UCSD-AML1 (cell line): ENCODE results near the gene METTL1.

Source experiments
- DNase-seq: peaks from one replicate; lab custom pipeline; 2025; ENCODE audit not compliant: unreplicated experiment; lab: John Stamatoyannopoulos, UW

The METTL1 gene

DNA sequence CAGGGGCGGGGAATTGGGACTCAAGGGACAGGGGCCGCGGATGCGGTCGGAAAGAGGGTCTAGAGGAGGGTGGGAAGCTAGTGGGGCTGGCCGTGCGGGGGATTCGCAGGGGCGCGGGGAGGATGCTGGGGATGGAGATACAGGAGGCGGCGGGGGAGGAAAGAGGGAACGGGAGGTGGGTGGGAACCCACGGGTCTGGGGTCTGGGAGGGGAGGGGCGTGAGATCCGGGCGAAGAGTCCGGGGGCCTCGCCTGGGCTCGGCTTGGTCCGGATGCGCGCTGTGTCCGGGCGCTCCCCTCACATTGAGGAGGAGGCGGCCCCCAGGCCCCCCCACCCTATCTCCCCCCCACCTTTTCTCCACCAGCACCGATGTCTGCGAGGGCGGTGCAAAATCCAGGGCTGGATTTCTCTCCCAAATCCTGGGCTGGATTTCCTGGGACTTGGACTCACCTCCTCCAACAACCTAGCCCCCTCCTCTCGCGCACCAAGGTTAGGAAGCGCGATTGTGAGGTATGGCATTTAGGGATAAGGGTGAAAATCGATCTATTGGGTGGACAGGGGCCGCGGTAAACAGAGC, 33.2 kb downstream of the METTL1 start, which contains the start of gene AGAP2:
Gene AGAP2, minus strand, starts transcription at position 82 of the 577 bp plus-strand sequence. CDS start 496 bp downstream, outside the sequence.
- no peak for DNase-seq

GRCh38 chr12:57737467-57738460, 34.1 kb downstream of the METTL1 start:
- no peak for DNase-seq

DNA sequence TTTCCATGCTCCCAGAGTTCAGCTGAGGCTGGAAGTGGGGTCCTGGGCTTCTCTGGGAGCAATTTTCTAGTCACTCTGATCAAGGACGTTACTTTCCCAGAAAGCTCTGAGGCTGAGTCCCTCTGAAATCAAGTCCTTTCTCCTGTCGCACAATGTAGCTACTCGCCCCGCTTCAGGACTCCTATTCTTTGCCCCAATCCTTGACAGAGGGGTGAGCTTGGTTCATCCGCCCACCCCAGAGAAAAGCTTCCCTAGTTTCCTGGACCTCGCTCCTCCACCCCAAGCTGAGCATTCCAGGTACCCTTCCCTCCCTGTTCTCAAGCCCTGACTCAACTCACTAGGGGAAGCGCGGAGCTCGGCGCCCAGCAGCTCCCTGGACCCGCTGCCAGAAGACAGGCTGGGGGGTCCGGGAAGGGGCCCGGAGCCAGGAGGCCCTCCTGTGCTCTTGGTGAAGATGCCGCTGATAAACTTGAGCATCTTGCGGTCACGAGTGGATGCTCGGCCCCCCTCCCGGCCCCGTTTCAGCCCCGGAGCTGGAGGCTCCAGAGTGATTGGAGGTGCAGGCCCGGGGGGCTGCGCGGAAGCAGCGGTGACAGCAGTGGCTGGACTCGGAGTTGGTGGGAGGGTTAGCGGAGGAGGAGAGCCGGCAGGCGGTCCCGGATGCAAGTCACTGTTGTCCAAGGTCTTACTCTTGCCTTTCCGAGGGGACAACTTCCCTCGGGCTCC, 35.0 kb downstream of the METTL1 start:
- no peak for DNase-seq

DNA sequence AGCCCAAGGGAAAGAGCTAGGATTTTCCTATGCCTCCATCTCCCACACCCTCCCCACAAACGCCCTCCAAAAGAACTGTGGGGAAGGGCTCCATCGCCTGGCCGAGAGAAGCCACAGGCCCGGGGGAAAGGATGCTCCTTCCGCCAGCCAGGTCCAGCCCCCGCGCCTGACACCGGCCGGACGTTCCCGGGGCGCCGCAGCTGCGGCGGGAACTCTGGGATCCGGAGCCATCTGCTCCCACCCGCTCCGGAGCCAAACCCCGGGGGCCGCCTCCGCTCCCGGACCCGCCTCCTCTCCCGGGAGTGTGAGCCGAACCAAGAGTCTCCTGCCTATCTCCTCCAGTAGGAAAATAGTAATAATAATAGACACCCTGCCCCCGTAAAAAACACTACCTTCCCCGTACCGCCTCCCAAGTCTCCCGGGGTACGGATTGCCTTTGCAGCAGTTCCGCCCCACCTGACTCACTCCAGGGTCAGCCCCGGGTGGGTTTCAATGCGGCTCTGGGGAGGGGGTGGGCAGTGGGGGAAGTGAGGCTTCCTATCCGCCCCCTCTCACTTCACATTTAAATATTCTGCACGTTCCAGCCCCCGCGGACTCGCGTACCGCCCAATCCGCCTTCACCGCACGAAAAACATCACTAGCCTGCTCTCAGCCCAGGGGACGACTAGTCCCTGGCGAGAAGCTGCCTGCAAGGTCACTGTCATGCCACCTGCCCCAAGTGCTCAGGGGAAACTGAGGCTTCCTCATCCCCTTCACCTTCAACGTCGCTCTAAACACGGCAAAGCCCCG, 35.8 kb downstream of the METTL1 start:
- DNase-seq, result no peak

DNA sequence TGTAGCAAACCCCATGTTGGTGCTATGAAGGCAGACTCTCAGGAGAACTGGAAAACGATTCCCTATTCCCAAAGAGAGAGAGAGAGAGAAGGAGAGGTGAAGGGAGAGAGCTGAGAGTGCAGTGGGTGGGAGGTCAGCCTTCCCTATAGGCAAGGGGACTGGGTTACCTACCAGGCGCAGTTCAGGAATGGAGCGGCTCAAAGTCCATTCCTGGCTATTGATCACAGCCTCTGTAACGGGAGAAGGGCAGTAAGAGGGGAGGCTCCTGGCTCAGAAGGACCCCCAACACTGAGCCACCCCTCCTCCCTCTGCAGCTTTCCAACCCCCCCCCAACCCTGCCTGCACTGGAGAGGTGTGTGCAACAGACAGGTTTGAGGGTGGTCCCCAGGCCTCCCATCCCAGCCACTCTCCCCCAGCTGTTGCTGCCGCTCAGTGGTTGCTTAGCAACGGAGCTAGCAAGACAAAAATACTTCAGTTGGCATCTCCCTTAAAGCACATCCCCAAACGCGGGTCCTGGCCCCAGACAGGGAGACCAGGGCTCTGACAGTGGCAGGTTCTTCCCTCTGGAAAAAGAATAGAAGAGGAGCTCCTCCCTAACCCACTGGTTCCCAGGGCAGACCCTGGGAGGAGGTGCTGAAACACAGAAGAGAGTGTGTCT, 36.6 kb downstream of the METTL1 start:
- DNase-seq, result no peak

DNA sequence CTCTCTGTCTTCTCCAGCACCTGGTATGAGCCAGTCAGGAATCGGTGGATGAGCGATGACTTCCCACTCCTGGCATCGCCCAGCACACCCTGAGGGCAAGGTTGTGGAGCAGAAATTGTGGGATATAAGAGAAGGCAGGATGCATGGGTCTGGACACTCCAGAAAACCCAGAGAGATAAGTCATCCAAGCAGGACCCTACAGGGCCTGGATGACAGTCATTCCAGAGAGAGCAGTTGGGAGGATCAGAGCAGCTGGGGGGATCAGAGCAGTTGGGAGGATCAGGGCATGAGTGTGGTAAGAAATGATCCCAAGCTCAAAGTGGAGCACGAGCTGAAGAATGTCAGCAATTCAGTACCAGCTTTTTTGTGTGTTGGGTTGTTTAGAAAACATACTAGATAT, 37.3 kb downstream of the METTL1 start:
- DNase-seq, result no peak

DNA sequence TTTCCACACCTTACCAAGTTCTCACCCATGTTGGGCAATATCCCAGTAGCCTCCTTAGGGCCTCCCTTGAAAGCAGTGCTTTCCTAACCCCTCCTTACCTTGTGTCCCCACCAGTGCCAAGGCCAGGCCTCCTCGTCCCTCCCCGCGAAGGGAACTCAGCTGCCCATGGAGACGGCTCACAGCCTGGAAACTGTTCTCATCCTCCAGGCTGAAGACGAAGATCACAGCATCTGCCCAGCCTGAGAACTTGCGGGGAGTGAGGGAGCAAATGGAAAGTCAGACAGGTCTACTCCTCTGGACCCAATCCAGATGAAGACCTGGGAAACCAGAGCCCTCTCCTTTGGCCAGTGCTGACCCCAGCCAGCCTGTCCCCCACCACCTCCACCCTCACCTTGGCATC, 38.0 kb downstream of the METTL1 start:
- no peak for DNase-seq

DNA sequence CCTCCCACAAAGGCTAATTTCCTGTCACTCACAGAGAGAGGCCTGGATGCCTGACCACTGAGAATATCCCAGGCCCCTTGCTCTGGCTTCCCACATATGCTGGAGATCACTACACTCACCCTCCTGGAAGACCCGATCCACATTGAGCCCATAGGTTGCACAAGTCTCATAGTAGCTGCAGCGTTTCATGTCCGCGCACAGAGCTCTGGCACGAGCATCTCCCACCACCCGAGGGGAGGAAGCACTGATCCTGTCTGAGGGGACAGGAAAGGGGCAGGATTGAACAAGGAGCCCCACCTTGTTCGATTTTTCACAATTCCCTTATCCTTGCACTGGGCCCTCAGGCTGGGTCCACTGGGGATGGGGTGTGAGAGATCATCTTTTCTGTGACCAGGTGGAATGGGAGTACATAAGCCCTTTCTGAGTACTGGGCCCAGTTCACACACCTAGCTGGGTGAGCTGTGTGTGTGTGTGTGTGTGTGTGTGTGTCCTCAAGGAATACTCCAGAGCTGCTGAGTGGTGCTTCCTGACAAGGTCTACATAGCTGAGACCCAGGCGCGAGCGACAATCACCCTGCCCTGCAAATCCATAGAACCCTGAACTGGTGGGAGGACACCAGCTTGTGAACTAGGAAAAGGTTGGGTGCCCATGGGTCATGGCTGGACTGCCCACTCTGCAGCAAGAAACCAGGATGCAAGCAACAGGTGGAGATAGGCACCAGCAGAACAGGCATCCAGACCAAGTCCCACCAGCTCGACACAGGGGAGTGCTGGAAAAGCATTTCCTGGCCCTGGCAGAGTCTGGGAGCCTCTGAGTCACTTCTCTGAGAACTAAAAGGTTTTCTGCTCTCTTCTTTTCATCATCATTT, 38.9 kb downstream of the METTL1 start:
- no peak for DNase-seq

DNA sequence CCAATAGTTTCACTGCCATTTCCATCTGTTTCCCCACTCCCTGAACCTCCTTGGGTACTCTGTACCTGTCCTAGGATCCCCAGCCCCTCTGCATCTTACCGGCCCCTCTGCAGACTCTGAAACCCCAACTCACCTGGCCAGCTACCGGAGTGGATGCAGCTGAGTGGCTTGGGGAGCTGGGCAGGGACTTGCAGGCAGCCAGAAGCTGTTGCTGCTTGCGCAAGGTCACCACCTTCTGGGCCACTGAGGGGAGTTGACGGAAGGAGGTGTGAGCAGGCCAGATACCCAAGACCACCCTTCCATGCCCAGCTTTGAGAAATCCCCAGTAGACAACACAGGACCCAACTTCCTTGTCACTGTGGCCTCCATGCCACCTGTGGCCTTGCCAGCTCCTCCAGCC, 39.6 kb downstream of the METTL1 start:
- no peak for DNase-seq

DNA sequence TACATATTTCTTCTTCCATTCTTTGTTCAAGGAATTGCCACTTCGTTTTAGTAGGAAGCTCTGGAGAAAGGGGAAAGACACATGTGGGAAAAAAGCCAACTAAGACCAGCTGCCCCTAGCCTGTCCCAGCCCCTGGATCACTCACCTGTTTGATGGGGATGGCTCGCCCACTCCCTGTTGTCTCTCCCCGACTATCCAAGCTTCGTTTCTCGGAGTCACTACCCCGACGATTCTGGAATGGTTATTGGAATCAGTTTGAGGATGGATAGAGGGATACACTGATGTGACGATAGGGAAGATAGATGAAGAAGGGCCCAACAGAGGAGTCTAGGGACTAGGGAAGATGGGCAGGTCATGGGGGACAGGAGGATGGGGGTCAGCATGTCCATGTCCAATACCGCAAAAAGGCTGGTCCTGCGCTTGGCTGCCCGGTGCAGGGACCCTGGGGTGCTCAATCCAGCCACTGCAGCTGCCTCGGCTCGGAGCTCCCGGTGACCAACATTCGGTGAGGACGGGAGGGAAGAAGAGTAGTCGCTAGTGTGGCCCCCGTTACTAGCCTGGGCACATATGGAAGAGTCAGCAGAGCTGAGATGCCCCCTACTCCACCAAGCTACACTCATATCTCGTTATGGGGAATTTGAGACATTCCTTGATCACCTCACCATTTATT, 40.4 kb downstream of the METTL1 start:
- no peak for DNase-seq

DNA sequence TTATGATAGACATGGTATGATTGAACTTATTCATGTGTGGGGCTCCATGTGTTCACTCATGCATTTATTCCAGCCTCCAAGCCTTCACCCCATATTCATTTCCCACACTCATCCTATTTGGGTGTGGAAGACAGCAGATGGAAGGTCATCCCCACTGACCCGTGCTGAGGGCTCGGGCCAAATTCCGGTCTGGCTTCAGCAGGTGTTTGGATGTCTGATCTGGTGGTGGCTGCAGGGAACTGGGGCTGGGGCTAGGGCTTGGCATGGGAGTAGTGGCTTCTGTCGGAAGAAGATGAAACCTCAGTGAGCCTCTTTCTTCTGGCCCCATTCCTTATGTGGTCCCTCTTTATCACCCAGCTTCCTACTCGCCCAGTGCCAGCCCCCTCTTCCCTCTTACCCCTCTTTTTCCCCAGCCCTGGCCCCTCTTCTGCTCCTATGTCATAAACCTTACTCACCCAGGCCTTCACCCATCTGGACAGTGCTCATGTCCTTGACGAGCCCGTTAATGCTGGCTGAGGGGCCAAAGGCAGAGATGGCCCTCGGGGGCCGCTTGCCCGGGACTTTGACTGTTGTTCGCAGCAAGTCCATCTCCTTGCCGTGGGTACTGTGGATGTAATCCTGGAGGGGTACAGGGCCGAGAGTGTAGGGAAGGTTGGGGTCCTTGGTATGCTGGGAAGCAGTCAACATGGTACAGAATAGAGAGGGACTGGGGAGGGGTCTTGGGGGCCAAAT, 41.4 kb downstream of the METTL1 start:
- DNase-seq, result no peak

GRCh38 chr12:57729321-57729844, 42.5 kb downstream of the METTL1 start:
- DNase-seq, result no peak

GRCh38 chr12:57727758-57728395, 44.0 kb downstream of the METTL1 start:
- DNase-seq, result no peak

DNA sequence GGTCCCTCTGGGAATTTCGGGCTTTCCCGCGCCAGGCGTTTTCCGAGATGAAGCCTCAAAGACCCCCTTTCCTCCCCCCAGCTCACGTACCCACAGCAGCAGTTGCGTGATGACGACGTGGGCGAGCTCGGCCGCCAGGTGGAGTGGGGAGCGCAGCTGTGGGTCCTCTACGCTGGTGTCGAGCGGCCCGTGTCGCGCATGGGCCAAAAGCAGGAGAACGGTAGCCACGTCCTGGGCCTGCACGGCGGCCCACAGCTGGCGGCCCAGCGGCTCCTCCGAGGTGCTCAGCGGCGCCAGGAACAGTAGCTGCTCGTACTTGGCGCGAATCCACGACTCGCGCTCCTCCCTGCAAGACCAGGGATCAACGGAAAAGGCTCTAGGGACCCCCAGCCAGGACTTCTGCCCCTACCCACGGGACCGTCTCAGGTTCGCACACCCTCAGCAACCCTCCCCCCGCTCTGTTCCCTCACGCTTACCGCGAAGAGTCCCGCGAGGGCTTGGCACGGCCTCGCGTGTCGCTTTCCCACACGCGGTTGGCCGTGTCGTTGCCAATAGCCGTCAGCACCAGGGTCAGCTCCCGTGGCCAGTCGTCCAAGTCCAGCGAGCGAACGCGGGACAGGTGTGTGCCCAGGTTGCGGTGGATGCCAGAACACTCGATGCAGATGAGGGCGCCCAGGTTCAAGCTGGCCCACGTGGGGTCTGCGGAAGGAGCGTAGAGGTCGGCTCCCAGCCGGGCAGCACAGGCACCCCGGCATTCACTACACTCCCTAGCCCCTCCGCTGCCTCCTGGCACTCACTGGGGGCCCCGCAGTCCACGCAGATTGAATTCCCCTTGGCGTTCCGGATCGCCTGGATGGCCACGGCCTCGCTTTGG, 44.8 kb downstream of the METTL1 start:
- DNase-seq, result no peak

- DNase-seq, result no peak
These were observed 45.6 kb downstream of the METTL1 start for GRCh38 chr12:57726151-57726883.

- DNase-seq, result no peak
These were observed 46.1 kb downstream of the METTL1 start for GRCh38 chr12:57725851-57726150.
